Astrocyte (in vitro differentiated cells and primary cell): ENCODE measurements around the gene SPX. TPM values are rescaled to one million over a fixed set of nuclear protein-coding genes. Genes with fewer than 3 reads are reported as not detected.

ENCODE experiments used
- DNase-seq: peaks from one replicate; pipeline ENCODE4 v3.0.0-alpha.2; 2010; ENCODE audit warnings: low read depth
- FAIRE-seq: peaks from 2 replicates; lab custom pipeline; 2011; peaks lifted over from hg19 to GRCh38; lab: Jason Lieb, UNC
- H2AFZ ChIP-seq: 2 replicates; pipeline ENCODE4 v1.6.0; 2012; ENCODE audit warnings: low read depth, low read length, inconsistent platforms
- H3K27ac ChIP-seq: 2 replicates; pipeline ENCODE4 v1.5.1; 2011; ENCODE audit warnings: low read depth, low read length, inconsistent platforms
- H3K27me3 ChIP-seq: 2 replicates; pipeline ENCODE4 v1.6.0; 2011; ENCODE audit warnings: low read length, inconsistent platforms; ENCODE audit not compliant: insufficient read depth
- H3K36me3 ChIP-seq: 2 replicates; pipeline ENCODE4 v1.5.1; 2011; ENCODE audit warnings: low read length, inconsistent platforms; ENCODE audit not compliant: insufficient read depth
- H3K4me1 ChIP-seq: 2 replicates; pipeline ENCODE4 v1.5.1; 2011; ENCODE audit warnings: low read length, inconsistent platforms; ENCODE audit not compliant: insufficient read depth
- H3K4me2 ChIP-seq: 2 replicates; pipeline ENCODE4 v1.6.0; 2012; ENCODE audit warnings: low read length, inconsistent platforms
- H3K4me3 ChIP-seq: 2 replicates; pipeline ENCODE4 v1.5.1; 2011; ENCODE audit warnings: low read depth, mild to moderate bottlenecking, low read length, inconsistent platforms; ENCODE audit not compliant: insufficient read depth
- H3K79me2 ChIP-seq: 2 replicates; pipeline ENCODE4 v1.6.0; 2012; ENCODE audit warnings: mild to moderate bottlenecking, low read length, inconsistent platforms; ENCODE audit not compliant: insufficient read depth
- H3K9ac ChIP-seq: 2 replicates; pipeline ENCODE4 v1.6.0; 2012; ENCODE audit warnings: mild to moderate bottlenecking, low read length, inconsistent platforms
- H3K9me3 ChIP-seq: 2 replicates; pipeline ENCODE4 v1.5.1; 2012; ENCODE audit warnings: low read depth, mild to moderate bottlenecking, low read length, inconsistent platforms; ENCODE audit not compliant: insufficient read depth
- H4K20me1 ChIP-seq: 2 replicates; pipeline ENCODE4 v1.6.0; 2012; ENCODE audit warnings: low read length, inconsistent platforms; ENCODE audit not compliant: insufficient read depth
- H3K27ac Mint-ChIP-seq: one replicate; pipeline ENCODE4 v1.8.0; 2021; ENCODE audit warnings: mild to moderate bottlenecking, mixed read lengths; ENCODE audit not compliant: unreplicated experiment
- H3K27me3 Mint-ChIP-seq: one replicate; pipeline ENCODE4 v1.8.0; 2021; ENCODE audit warnings: low read depth, mixed read lengths; ENCODE audit not compliant: unreplicated experiment
- H3K36me3 Mint-ChIP-seq: one replicate; pipeline ENCODE4 v1.8.0; 2021; ENCODE audit warnings: low read depth, mixed read lengths; ENCODE audit not compliant: unreplicated experiment
- H3K4me1 Mint-ChIP-seq: one replicate; pipeline ENCODE4 v1.8.0; 2021; ENCODE audit warnings: low read depth, mixed read lengths; ENCODE audit not compliant: unreplicated experiment
- H3K4me3 Mint-ChIP-seq: one replicate; pipeline ENCODE4 v1.8.0; 2021; ENCODE audit warnings: mild to moderate bottlenecking, moderate library complexity, mixed read lengths; ENCODE audit not compliant: unreplicated experiment
- H3K9me3 Mint-ChIP-seq: one replicate; pipeline ENCODE4 v1.8.0; 2021; ENCODE audit warnings: mild to moderate bottlenecking, mixed read lengths; ENCODE audit not compliant: unreplicated experiment
- CTCF ChIP-seq: IDR thresholded peaks from 2 replicates; pipeline ENCODE4 v1.5.1; 2011; ENCODE audit warnings: low read depth, mild to moderate bottlenecking, inconsistent platforms, low read length, moderate library complexity; ENCODE audit not compliant: insufficient read depth
- EZH2 ChIP-seq: IDR thresholded peaks from 2 replicates; pipeline ENCODE4 v1.6.1; 2012; ENCODE audit warnings: mild to moderate bottlenecking, low read length, inconsistent platforms; ENCODE audit not compliant: insufficient read depth
- total RNA-seq: library from RNA; stranded (reverse); gene quantifications from 2 replicates; pipeline ENCODE4 v1.2.1, GENCODE V29; 2021

SPX gene
- total RNA-seq, 1 donor from 2014 or later = 26.1 TPM

DNA sequence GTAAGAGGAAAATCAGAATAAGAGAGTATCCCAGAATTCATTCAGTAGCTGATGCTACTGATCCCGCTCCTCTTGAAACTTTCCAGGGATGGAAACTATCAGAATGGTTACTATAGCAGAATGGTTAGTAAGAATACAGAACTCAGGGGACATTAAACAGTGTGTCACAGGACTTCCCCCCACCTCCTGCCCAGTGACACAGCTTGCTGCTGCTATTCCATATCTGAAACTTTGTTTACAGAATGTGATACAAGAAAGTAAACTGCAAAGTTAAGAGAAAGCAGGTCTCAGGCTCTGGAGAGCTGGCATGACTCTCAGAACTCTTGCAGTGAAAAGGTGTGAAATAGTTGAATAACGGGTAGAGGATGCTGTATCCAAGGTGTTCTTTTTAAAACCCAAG is 3.4 kb downstream of the SPX start:
- H3K27ac ChIP-seq = no peak overlapping the region
- H2AFZ ChIP-seq = no peak overlapping the region
- Mint-ChIP-seq H3K4me3 (no peak overlapping the region), H3K27ac (no peak overlapping the region), H3K4me1 (peaks cover 20% of the 10 kb centered on the region), H3K9me3 (no peaks in the 10 kb centered on the region), H3K27me3 (no peaks in the 10 kb centered on the region), H3K36me3 (peaks cover 5% of the 10 kb centered on the region)
- no peak overlapping the region for H3K4me3 ChIP-seq
- no peak overlapping the region for H3K9ac ChIP-seq
- no peak overlapping the region for H3K4me2 ChIP-seq
- no peaks in the 10 kb centered on the region for H3K79me2 ChIP-seq
- no peaks in the 10 kb centered on the region for H3K9me3 ChIP-seq
- TF ChIP-seq EZH2 (no peak), CTCF (no peak)
- no peaks in the 10 kb centered on the region for H3K36me3 ChIP-seq
- H4K20me1 ChIP-seq = no peaks in the 10 kb centered on the region
- FAIRE-seq = no peak
- peaks cover 3% of the 10 kb centered on the region for H3K4me1 ChIP-seq
- no peak for DNase-seq
- no peaks in the 10 kb centered on the region for H3K27me3 ChIP-seq

GRCh38 chr12:21538061-21538653 is 12.1 kb downstream of the SPX start:
- Mint-ChIP-seq H3K4me1 (no peaks in the 10 kb centered on the region), H3K27ac (no peak overlapping the region), H3K27me3 (no peaks in the 10 kb centered on the region), H3K36me3 (peaks cover 4% of the 10 kb centered on the region), H3K4me3 (no peak overlapping the region), H3K9me3 (no peaks in the 10 kb centered on the region)
- TF ChIP-seq EZH2 = no peak
- no peak for TF ChIP-seq CTCF
- Histone ChIP-seq H3K4me2 (no peak overlapping the region), H3K4me3 (no peak overlapping the region), H2AFZ (no peak overlapping the region), H3K9me3 (no peaks in the 10 kb centered on the region), H4K20me1 (no peaks in the 10 kb centered on the region), H3K9ac (no peak overlapping the region), H3K27ac (no peak overlapping the region), H3K36me3 (no peaks in the 10 kb centered on the region), H3K4me1 (no peaks in the 10 kb centered on the region), H3K27me3 (no peaks in the 10 kb centered on the region), H3K79me2 (no peaks in the 10 kb centered on the region)
- DNase-seq (no peak), FAIRE-seq (no peak)

DNA sequence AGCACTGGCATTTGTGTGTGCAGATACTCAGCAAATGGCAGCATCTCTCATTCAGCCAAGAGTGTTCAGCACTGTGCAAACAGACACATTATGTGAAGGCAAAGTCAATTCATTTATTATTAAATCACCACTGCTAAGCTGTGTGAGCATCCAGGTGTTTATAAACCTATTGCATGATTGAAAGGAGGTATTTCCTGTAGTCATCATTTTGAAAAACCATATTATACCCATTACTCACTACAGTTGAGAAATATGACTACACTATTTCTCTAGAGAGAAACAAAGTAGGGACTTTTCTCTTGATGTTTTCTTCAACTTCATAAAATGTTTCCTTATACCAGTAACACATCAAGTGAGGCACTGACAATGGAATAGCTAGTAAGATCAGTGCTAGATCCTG is 13.7 kb downstream of the SPX start:
- no peaks in the 10 kb centered on the region for H4K20me1 ChIP-seq
- no peaks in the 10 kb centered on the region for H3K36me3 Mint-ChIP-seq
- no peak overlapping the region for H3K27ac Mint-ChIP-seq
- H3K9me3 ChIP-seq = no peaks in the 10 kb centered on the region
- no peaks in the 10 kb centered on the region for H3K9me3 Mint-ChIP-seq
- H3K4me3 ChIP-seq = no peak overlapping the region
- no peak overlapping the region for H2AFZ ChIP-seq
- no peaks in the 10 kb centered on the region for H3K4me1 ChIP-seq
- H3K27ac ChIP-seq = no peak overlapping the region
- TF ChIP-seq CTCF = no peak
- no peak for TF ChIP-seq EZH2
- FAIRE-seq = no peak
- no peaks in the 10 kb centered on the region for H3K27me3 ChIP-seq
- H3K36me3 ChIP-seq = no peaks in the 10 kb centered on the region
- no peaks in the 10 kb centered on the region for H3K27me3 Mint-ChIP-seq
- H3K79me2 ChIP-seq = no peaks in the 10 kb centered on the region
- H3K4me3 Mint-ChIP-seq = no peak overlapping the region
- H3K9ac ChIP-seq = no peak overlapping the region
- H3K4me2 ChIP-seq = no peak overlapping the region
- peaks cover 4% of the 10 kb centered on the region for H3K4me1 Mint-ChIP-seq
- no peak for DNase-seq
